A549 (cell line): ENCODE data around the gene GLDC. TPM values are rescaled to one million over a fixed set of nuclear protein-coding genes. Genes with fewer than 3 reads are reported as not detected.

Source experiments
- ATAC-seq, 2 experiments: fragments of 200-7000 bp in 1 of 2; fragments of >200 bp in 1 of 2; cut with Nextera tagmentation in 1 of 2; cut with Tn5 transposase in 1 of 2; 3 replicates each; pipeline versions ENCODE4 v1.8.0 to v1.9.1; 2018 to 2020; ENCODE audit warnings: mild to moderate bottlenecking in 1 of 2, moderate library complexity in 1 of 2
- CTCF ChIA-PET: fragments of 300-600 bp; sonication (Branson Sonifier 250); formaldehyde crosslinking; extraction: SDS; loops from one replicate; lab custom pipeline; 2021; ENCODE audit warnings: antibody characterized with exemption, inconsistent platforms; lab: Yijun Ruan, JAX
- POLR2A ChIA-PET: fragments of 350-600 bp; formaldehyde crosslinking; extraction: SDS; loops from one replicate; lab custom pipeline; 2021; ENCODE audit warnings: antibody characterized with exemption, inconsistent platforms; lab: Yijun Ruan, JAX
- DNase-seq, 2 experiments: peaks; one replicate each; pipeline versions ENCODE4 v3.0.0 to v3.0.0-alpha.2; 2011 to 2016; ENCODE audit warnings: low read depth in 1 of 2, low spot score in 1 of 2
- FAIRE-seq: peaks from 2 replicates; lab custom pipeline; 2011; peaks lifted over from hg19 to GRCh38; lab: Jason Lieb, UNC
- H3K27ac ChIP-seq, 2 experiments: fragments of >200 bp; sonication (Bioruptor Twin); formaldehyde crosslinking; 3 replicates each; pipeline ENCODE4 v1.5.1; 2016 to 2017
- H3K4me1 ChIP-seq: fragments of >200 bp; sonication (Bioruptor Twin); formaldehyde crosslinking; 3 replicates; pipeline ENCODE4 v1.6.1; 2016
- H3K4me2 ChIP-seq: fragments of >200 bp; sonication (Bioruptor Twin); formaldehyde crosslinking; 3 replicates; pipeline ENCODE4 v1.6.1; 2016
- H3K4me3 ChIP-seq: fragments of >200 bp; sonication (Bioruptor Twin); formaldehyde crosslinking; 3 replicates; pipeline ENCODE4 v1.5.1; 2016
- H3K9me3 ChIP-seq: fragments of >200 bp; sonication (Bioruptor Twin); formaldehyde crosslinking; 3 replicates; pipeline ENCODE4 v1.6.1; 2016
- ATOH8 ChIP-seq: fragments of 250-450 bp; sonication (Bioruptor Pico); IDR thresholded peaks from 2 replicates; pipeline ENCODE4 v1.5.0; 2020; ENCODE audit warnings: low read depth, mild to moderate bottlenecking, moderate library complexity
- CEBPB ChIP-seq, 2 experiments: fragments of >200 bp in 1 of 2; sonication (Bioruptor Twin) in 1 of 2; formaldehyde crosslinking in 1 of 2; IDR thresholded peaks; 2 replicates each; pipeline ENCODE4 v1.6.1; 2012 to 2016
- EHF ChIP-seq: fragments of 250-450 bp; sonication (Bioruptor Pico); IDR thresholded peaks from 2 replicates; pipeline ENCODE4 v1.5.0; 2020; ENCODE audit warnings: mild to moderate bottlenecking
- EHMT2 ChIP-seq: fragments of 200-600 bp; sonication (generic); IDR thresholded peaks from 2 replicates; pipeline ENCODE4 v1.6.1; 2016; ENCODE audit warnings: antibody characterized with exemption, low read depth, mild to moderate bottlenecking, moderate library complexity
- ELK1 ChIP-seq: fragments of 150-350 bp; IDR thresholded peaks from 2 replicates; pipeline ENCODE4 v1.6.1; 2014; ENCODE audit warnings: low read depth, mild to moderate bottlenecking, low read length
- ESRRA ChIP-seq: fragments of 150-350 bp; IDR thresholded peaks from 2 replicates; pipeline ENCODE4 v1.6.1; 2014; ENCODE audit warnings: mild to moderate bottlenecking, low read length, borderline replicate concordance
- GATA3 ChIP-seq: IDR thresholded peaks from 2 replicates; pipeline ENCODE4 v1.6.1; 2012; ENCODE audit warnings: borderline replicate concordance
- HDAC2 ChIP-seq: fragments of 200-600 bp; sonication (generic); IDR thresholded peaks from 2 replicates; pipeline ENCODE4 v1.6.1; 2016
- HEYL ChIP-seq: fragments of 250-450 bp; sonication (Bioruptor Pico); IDR thresholded peaks from 2 replicates; pipeline ENCODE4 v1.8.0; 2021; ENCODE audit warnings: mild to moderate bottlenecking, moderate library complexity
- HMGXB4 ChIP-seq: fragments of 250-450 bp; sonication (Bioruptor Pico); IDR thresholded peaks from 2 replicates; pipeline ENCODE4 v1.5.0; 2021; ENCODE audit warnings: mild to moderate bottlenecking, moderate library complexity, borderline replicate concordance
- HOXA7 ChIP-seq: fragments of 250-450 bp; sonication (Bioruptor Pico); IDR thresholded peaks from 2 replicates; pipeline ENCODE4 v1.5.0; 2020; ENCODE audit warnings: mild to moderate bottlenecking, moderate library complexity
- HOXB13 ChIP-seq: fragments of 250-450 bp; sonication (Bioruptor Pico); IDR thresholded peaks from 2 replicates; pipeline ENCODE4 v1.5.0; 2020; ENCODE audit warnings: low read depth, mild to moderate bottlenecking, moderate library complexity
- HOXB5 ChIP-seq: fragments of 250-450 bp; sonication (Bioruptor Pico); IDR thresholded peaks from 2 replicates; pipeline ENCODE4 v1.5.0; 2020; ENCODE audit warnings: mild to moderate bottlenecking, moderate library complexity
- JUN ChIP-seq, 2 experiments: fragments of >200 bp; sonication (Bioruptor Twin); formaldehyde crosslinking; IDR thresholded peaks; 2 replicates in 1 of 2; 3 replicates in 1 of 2; pipeline ENCODE4 v1.6.1; 2016 to 2017
- JUNB ChIP-seq: fragments of >200 bp; sonication (Bioruptor Twin); formaldehyde crosslinking; IDR thresholded peaks from 2 replicates; pipeline ENCODE4 v1.6.1; 2016
- KDM1A ChIP-seq: fragments of 200-600 bp; sonication (generic); IDR thresholded peaks from 2 replicates; pipeline ENCODE4 v1.6.1; 2016; ENCODE audit warnings: low read depth, mild to moderate bottlenecking
- KDM5A ChIP-seq: fragments of 200-600 bp; sonication (generic); IDR thresholded peaks from 2 replicates; pipeline ENCODE4 v1.6.1; 2016; ENCODE audit warnings: antibody characterized with exemption, mild to moderate bottlenecking
- MAZ ChIP-seq: fragments of 150-350 bp; IDR thresholded peaks from 2 replicates; pipeline ENCODE4 v1.6.1; 2014; ENCODE audit warnings: antibody characterized with exemption, low read depth, low read length, borderline replicate concordance
- MYC ChIP-seq: IDR thresholded peaks from 2 replicates; pipeline ENCODE4 v1.6.1; 2012; ENCODE audit warnings: mild to moderate bottlenecking, inconsistent platforms, low read length, improper control_type of control experiment, borderline replicate concordance
- NFE2L2 ChIP-seq: fragments of 150-350 bp; conservative IDR thresholded peaks from 2 replicates; pipeline ENCODE4 v1.6.1; 2014; ENCODE audit warnings: low read length
- NPAS2 ChIP-seq: fragments of 250-450 bp; sonication (Bioruptor Pico); IDR thresholded peaks from 2 replicates; pipeline ENCODE4 v1.8.0; 2022; ENCODE audit warnings: mild to moderate bottlenecking, moderate library complexity, borderline replicate concordance
- NR3C1 ChIP-seq: fragments of >200 bp; sonication (Bioruptor Twin); formaldehyde crosslinking; IDR thresholded peaks from 3 replicates; pipeline ENCODE4 v1.6.1; 2017
- PBX3 ChIP-seq: IDR thresholded peaks from 2 replicates; pipeline ENCODE4 v1.6.1; 2012
- POLR2A ChIP-seq: IDR thresholded peaks from 2 replicates; pipeline ENCODE4 v1.6.1; 2012; ENCODE audit warnings: mild to moderate bottlenecking, low read length
- POLR2AphosphoS2 ChIP-seq: conservative IDR thresholded peaks from 2 replicates; pipeline ENCODE4 v1.6.1; 2012; ENCODE audit warnings: low read length, improper control_type of control experiment, inconsistent platforms
- RAD21 ChIP-seq, 2 experiments: fragments of >200 bp in 1 of 2; sonication (Bioruptor Twin) in 1 of 2; formaldehyde crosslinking in 1 of 2; IDR thresholded peaks in 1 of 2; conservative IDR thresholded peaks in 1 of 2; 2 replicates in 1 of 2; 3 replicates in 1 of 2; pipeline ENCODE4 v1.6.1; 2012 to 2018; ENCODE audit warnings: inconsistent platforms in 1 of 2
- RARB ChIP-seq: fragments of 250-450 bp; sonication (Bioruptor Pico); IDR thresholded peaks from 2 replicates; pipeline ENCODE4 v1.8.0; 2021; ENCODE audit warnings: mild to moderate bottlenecking, moderate library complexity
- RFX5 ChIP-seq: fragments of 450-650 bp; IDR thresholded peaks from 2 replicates; pipeline ENCODE4 v1.7.1; 2014; ENCODE audit warnings: antibody characterized with exemption, mild to moderate bottlenecking, moderate library complexity
- RNF2 ChIP-seq: fragments of 200-600 bp; sonication (generic); IDR thresholded peaks from 2 replicates; pipeline ENCODE4 v1.6.1; 2016; ENCODE audit warnings: low read depth, mild to moderate bottlenecking, antibody characterized with exemption, moderate library complexity, borderline replicate concordance
- SMC3 ChIP-seq: fragments of >200 bp; sonication (Bioruptor Twin); formaldehyde crosslinking; IDR thresholded peaks from 3 replicates; pipeline ENCODE4 v1.6.1; 2018; ENCODE audit warnings: inconsistent platforms
- SREBF2 ChIP-seq: fragments of 450-650 bp; IDR thresholded peaks from 2 replicates; pipeline ENCODE4 v1.6.1; 2014; ENCODE audit warnings: mild to moderate bottlenecking, moderate library complexity
- USF2 ChIP-seq: fragments of 450-650 bp; IDR thresholded peaks from 2 replicates; pipeline ENCODE4 v1.6.1; 2014; ENCODE audit warnings: antibody characterized with exemption
- ZFP36 ChIP-seq: fragments of 450-650 bp; IDR thresholded peaks from 2 replicates; pipeline ENCODE4 v1.6.1; 2014; ENCODE audit warnings: borderline replicate concordance; ENCODE audit not compliant: partially characterized antibody
- ZNF302 ChIP-seq: fragments of 250-450 bp; sonication (Bioruptor Pico); IDR thresholded peaks from 2 replicates; pipeline ENCODE4 v1.9.0; 2021; ENCODE audit warnings: inconsistent platforms, mild to moderate bottlenecking, moderate library complexity
- WGBS: methylation state at CpG from one replicate; pipeline ENCODE4 v1.1.6; 2017; ENCODE audit errors: missing lambda C conversion rate; 5-methylcytosine and 5-hydroxymethylcytosine counted together
- polyA plus RNA-seq, 4 experiments: library from polyadenylated mRNA; depleted of rRNA in 3 of 4; stranded (reverse); fragments of >200 nt; fragmentation: RNase III in 1 of 4; extraction: RNeasy Plus Mini Kit Qiagen cat#74134 plus additional on column Dnase treatment in 1 of 4; gene quantifications; 2 replicates in 3 of 4; 3 replicates in 1 of 4; pipeline ENCODE4 v1.2.3, GENCODE V29; 2011 to 2017

GLDC gene
- polyA plus RNA-seq, 2 of the 4 experiments (the other 2 are of a cell fraction), result 16.7 to 18.8 TPM

GRCh38 chr9:6681957-6682501, 36.5 kb upstream of the GLDC start (continued):
- TF ChIP-seq ZFP36 (no peak), RARB (CRISPR knock-in tag) (no peak), ELK1 (no peak), POLR2A (no peak), EHMT2 (no peak)
- TF ChIP-seq, all 56 proteins: peak for 0

- Histone ChIP-seq H3K4me2 (peak overlapping the region; percentile 85), H3K9me3 (no peaks in the 10 kb centered on the region), H3K4me3 (peak overlapping the region; percentile 71), H3K27ac (peak overlapping the region; percentile 94 to 99), H3K4me1 (peaks cover 9% of the 10 kb centered on the region)
- ChIA-PET CTCF (interaction anchor here (1.1 to 1.2 kb wide), 3 partner anchors 8 to 324 kb away, joined by 3 to 5 read pairs (median 3); no protein-coding TSS in a partner anchor), POLR2A (interaction anchor here (0.5 to 2.7 kb wide), 20 partner anchors 9 to 1960 kb away, joined by 3 to 35 read pairs (median 5); partner anchors contain the start of genes GLDC, KDM4C and UHRF2)
- no peak for FAIRE-seq
- ATAC-seq, result peak; percentile 96
- WGBS, result under 1% methylated on average over 46 of the region's 72 CpGs
- peak; percentile 99 for DNase-seq
- TF ChIP-seq HDAC2 (no peak), USF2 (peak; percentile 98), JUNB (no peak), POLR2AphosphoS2 (no peak), SREBF2 (no peak), MAZ (no peak), HOXB13 (CRISPR knock-in tag) (no peak; the same call in 1 of the 2 replicates), PBX3 (peak; percentile 30), GATA3 (peak; percentile 77), ESRRA (no peak), ZFP36 (no peak), RAD21 (conservative IDR thresholded peaks at IDR 0.05 in 1 of 2, IDR thresholded peaks at IDR 0.05 in 1 of 2) (no peak), KDM1A (no peak), HOXA7 (CRISPR knock-in tag) (no peak), MYC (peak; percentile 32; the same call in 1 of the 2 replicates), ZNF302 (CRISPR knock-in tag) (no peak), ATOH8 (CRISPR knock-in tag) (no peak; the same call in 1 of the 2 replicates), NR3C1 (no peak), NPAS2 (peak; percentile 90), HOXB5 (CRISPR knock-in tag) (peak; percentile 74; the same call in 1 of the 2 replicates), CEBPB (IDR thresholded peaks at IDR 0.05) (no peak), SMC3 (no peak), JUN (IDR thresholded peaks at IDR 0.05) (peak; percentile 53 to 93), HMGXB4 (CRISPR knock-in tag) (no peak), RNF2 (no peak), EHF (CRISPR knock-in tag) (no peak), HEYL (CRISPR knock-in tag) (no peak), KDM5A (no peak), RARB (CRISPR knock-in tag) (no peak), NFE2L2 (no peak), RFX5 (no peak)
These were observed 35.8 kb upstream of the GLDC start for GRCh38 chr9:6681147-6681956.
